Ovary (tissue), 9 donors: ENCODE data around the gene PRMT2. TPM values are rescaled to one million over a fixed set of nuclear protein-coding genes. Genes with fewer than 3 reads are reported as not detected.

Experiments used
- DNase-seq, 5 donors: peaks; one replicate each; pipeline ENCODE4 v3.0.0-alpha.2; 2019 to 2020
- H3K27ac ChIP-seq, 2 donors: fragments of 200-600 bp; one replicate each; pipeline versions ENCODE4 v1.5.1 to v1.8.0; 2019 to 2022
- H3K27me3 ChIP-seq: fragments of 200-600 bp; one replicate; pipeline ENCODE4 v1.8.0; 2022
- H3K36me3 ChIP-seq: fragments of 200-600 bp; sonication (generic); one replicate; pipeline ENCODE4 v1.5.1; 2019
- H3K4me1 ChIP-seq: one replicate; pipeline ENCODE4 v1.8.1; 2013; ENCODE audit warnings: mild to moderate bottlenecking, moderate library complexity; ENCODE audit not compliant: insufficient read depth
- H3K4me3 ChIP-seq: fragments of 200-600 bp; sonication (generic); one replicate; pipeline ENCODE4 v1.5.1; 2017
- H3K9me3 ChIP-seq, 2 donors: fragments of 200-600 bp in 1 of 2; sonication (generic) in 1 of 2; one replicate each; pipeline versions ENCODE4 v1.5.1 to v1.8.1; 2013 to 2019; ENCODE audit warnings: mild to moderate bottlenecking in 1 of 2, moderate library complexity in 1 of 2
- CTCF ChIP-seq, 3 donors: fragments of 450-650 bp in 2 of 3; fragments of 200-600 bp in 1 of 3; IDR thresholded peaks; one replicate each; pipeline versions ENCODE4 v1.5.1 to v1.8.0; 2016 to 2022; ENCODE audit warnings: antibody characterized with exemption in 3 of 3, mild to moderate bottlenecking in 1 of 3
- EP300 ChIP-seq: sonication (generic); formaldehyde crosslinking; IDR thresholded peaks from one replicate; pipeline ENCODE4 v1.6.1; 2017; ENCODE audit warnings: antibody characterized with exemption
- POLR2A ChIP-seq: fragments of 450-650 bp; IDR thresholded peaks from one replicate; pipeline ENCODE4 v1.6.1; 2017; ENCODE audit warnings: antibody characterized with exemption, mild to moderate bottlenecking, moderate library complexity
- WGBS, 3 donors: extraction: QIAGEN DNeasy Blood & Tissue Kit in 1 of 3; methylation state at CpG; one replicate each; pipeline versions ENCODE4 v1.1.5 to v1.1.7; 2013 to 2017; 5-methylcytosine and 5-hydroxymethylcytosine counted together
- intact Hi-C, 4 donors: fragments of 100-400 bp; cut with DNase I; formaldehyde crosslinking; loops; one replicate each; pipeline versions ENCODE4 v1.11.0 to v1.15.1; 2022 to 2023
- polyA plus RNA-seq, 2 donors: library from polyadenylated mRNA; stranded (reverse); fragments of 200-250 nt in 1 of 2; fragments of 350-450 nt in 1 of 2; fragmentation: Illumina TruSeq in 1 of 2; extraction: RNeasy Lipid Tissue Mini Kit (QIAGEN cat#74804) in 1 of 2; gene quantifications; one replicate each; pipeline ENCODE4 v1.2.3, GENCODE V29; 2013 to 2014
- total RNA-seq, 7 donors: library from RNA; depleted of rRNA in 2 of 7; stranded (reverse); fragments of >200 nt in 2 of 7; fragmentation: NEBNext Ultra II Directional in 3 of 7; extraction: Animal tissue kit (Norgen Biotek cat#: 25700) in 3 of 7; gene quantifications; one replicate each; pipeline versions ENCODE4 v1.1.0 to v1.2.4, GENCODE V29; 2016 to 2023
- donor health status: DM: no; HTN: no; CAD: no; lungs with moderate emphysema.
- donor health status: DM: no; HTN: no; CAD: no.
- donor health status: Bipolar disorder and iron deficiency.
- donor health status: DM: yes; HTN: yes; CAD: no.
- donor health status: DM: no; HTN: no; CAD: no.
- donor health status: DM: yes; HTN: yes; CAD: no.

The PRMT2 gene
- total and polyA plus RNA-seq, 9 donors = 62.6 to 125 (median 98.1) TPM

GRCh38 chr21:46648539-46648938 is 13.1 kb downstream of the PRMT2 start:
- TF ChIP-seq EP300 = no peak
- TF ChIP-seq POLR2A = no peak
- TF ChIP-seq CTCF (IDR thresholded peaks at IDR 0.05) = no peak
- intact Hi-C loops = no loop called here
- no peaks in the 10 kb centered on the region for H3K36me3 ChIP-seq
- no peaks in the 10 kb centered on the region for H3K9me3 ChIP-seq
- no peak for DNase-seq
- no peak overlapping the region for H3K27ac ChIP-seq
- no peaks in the 10 kb centered on the region for H3K27me3 ChIP-seq
- H3K4me1 ChIP-seq = no peaks in the 10 kb centered on the region
- no peak overlapping the region for H3K4me3 ChIP-seq
- 92 to 93% (median 92%) methylated on average over 27 of the region's 27 CpGs for WGBS, 3 donors

- H3K27me3 ChIP-seq = no peaks in the 10 kb centered on the region
- no peaks in the 10 kb centered on the region for H3K36me3 ChIP-seq
- H3K4me1 ChIP-seq = no peaks in the 10 kb centered on the region
- intact Hi-C loops = no loop called here
- H3K27ac ChIP-seq = no peak overlapping the region
- no peaks in the 10 kb centered on the region for H3K9me3 ChIP-seq
- H3K4me3 ChIP-seq = no peak overlapping the region
- no peak for TF ChIP-seq EP300
- TF ChIP-seq POLR2A = no peak
- no peak for TF ChIP-seq CTCF (IDR thresholded peaks at IDR 0.05)
- WGBS, 3 donors = 92 to 97% (median 93%) methylated on average over 19 of the region's 19 CpGs
- DNase-seq = no peak
These were observed 13.9 kb downstream of the PRMT2 start for GRCh38 chr21:46649356-46649755.

GRCh38 chr21:46650476-46651098 is 15.1 kb downstream of the PRMT2 start:
- Histone ChIP-seq H3K27ac (no peak overlapping the region), H3K36me3 (no peaks in the 10 kb centered on the region), H3K4me3 (no peak overlapping the region), H3K4me1 (no peaks in the 10 kb centered on the region), H3K9me3 (no peaks in the 10 kb centered on the region), H3K27me3 (no peaks in the 10 kb centered on the region)
- TF ChIP-seq POLR2A (no peak), EP300 (no peak), CTCF (IDR thresholded peaks at IDR 0.05) (no peak)
- intact Hi-C loops = no loop called here
- 80 to 86% (median 84%) methylated on average over 14 of the region's 14 CpGs for WGBS, 3 donors
- no peak for DNase-seq

GRCh38 chr21:46651121-46651520 is 15.6 kb downstream of the PRMT2 start:
- H3K9me3 ChIP-seq = no peaks in the 10 kb centered on the region
- no peaks in the 10 kb centered on the region for H3K36me3 ChIP-seq
- TF ChIP-seq POLR2A (no peak), EP300 (no peak)
- intact Hi-C loops = no loop called here
- no peak overlapping the region for H3K27ac ChIP-seq
- WGBS, 3 donors = 95 to 98% (median 97%) methylated on average over 6 to 7 of the region's 7 CpGs
- no peaks in the 10 kb centered on the region for H3K27me3 ChIP-seq
- no peaks in the 10 kb centered on the region for H3K4me1 ChIP-seq
- DNase-seq = no peak
- no peak overlapping the region for H3K4me3 ChIP-seq

- Histone ChIP-seq H3K27me3 (no peaks in the 10 kb centered on the region), H3K27ac (no peak overlapping the region), H3K4me3 (no peak overlapping the region), H3K36me3 (no peaks in the 10 kb centered on the region), H3K9me3 (no peaks in the 10 kb centered on the region), H3K4me1 (no peaks in the 10 kb centered on the region)
- intact Hi-C loops = no loop called here
- no peak for TF ChIP-seq POLR2A
- no peak for TF ChIP-seq CTCF (IDR thresholded peaks at IDR 0.05)
- TF ChIP-seq EP300 = no peak
- no peak for DNase-seq
These were observed 19.8 kb downstream of the PRMT2 start for GRCh38 chr21:46655230-46655629.
